ENCODE results near the gene DNTT. TPM values are rescaled to one million over a fixed set of nuclear protein-coding genes. Genes with fewer than 3 reads are reported as not detected.

Gene DNTT
- total RNA-seq, 1 donor from 2014 or later, result not detected

GRCh38 chr10:96342402-96342801, 38.2 kb downstream of the DNTT start:
- no peak for DNase-seq (ENCODE audit: low read depth in 2 of 2)

GRCh38 chr10:96344178-96344577, 39.9 kb downstream of the DNTT start:
- no peak for DNase-seq (ENCODE audit: low read depth in 2 of 2)

GRCh38 chr10:96345222-96345621, 41.0 kb downstream of the DNTT start:
- peak in 1 of 2 donors; percentile 8 for DNase-seq (ENCODE audit: low read depth in 2 of 2)

- no peak for DNase-seq (ENCODE audit: low read depth in 2 of 2)
Observed at GRCh38 chr10:96346295-96346694, 42.1 kb downstream of the DNTT start.

- DNase-seq (ENCODE audit: low read depth in 2 of 2), result no peak
Observed at GRCh38 chr10:96352027-96352426, 47.8 kb downstream of the DNTT start.

- DNase-seq (ENCODE audit: low read depth in 2 of 2), result no peak
Observed at GRCh38 chr10:96352582-96352981, 48.3 kb downstream of the DNTT start.

- no peak for DNase-seq (ENCODE audit: low read depth in 2 of 2)
Observed at GRCh38 chr10:96357038-96357620, 52.9 kb downstream of the DNTT start.

- no peak for DNase-seq (ENCODE audit: low read depth in 2 of 2)
Observed at GRCh38 chr10:96358851-96359540, 54.8 kb downstream of the DNTT start, which contains the start of gene OPALIN. OPALIN (minus strand) TSS chr10:96359002; CDS start chr10:96358896, 106 bp downstream.

- no peak for DNase-seq (ENCODE audit: low read depth in 2 of 2)
Observed at GRCh38 chr10:96359616-96360015, 55.4 kb downstream of the DNTT start.

- no peak for DNase-seq (ENCODE audit: low read depth in 2 of 2)
Observed at GRCh38 chr10:96360331-96360730, 56.1 kb downstream of the DNTT start.

GRCh38 chr10:96360766-96361165, 56.5 kb downstream of the DNTT start:
- no peak for DNase-seq (ENCODE audit: low read depth in 2 of 2)

- no peak for DNase-seq (ENCODE audit: low read depth in 2 of 2)
Observed at GRCh38 chr10:96365571-96365970, 61.3 kb downstream of the DNTT start.

- DNase-seq (ENCODE audit: low read depth in 2 of 2), result no peak
Observed at GRCh38 chr10:96366508-96366907, 62.3 kb downstream of the DNTT start.

GRCh38 chr10:96367470-96367869, 63.2 kb downstream of the DNTT start:
- no peak for DNase-seq (ENCODE audit: low read depth in 2 of 2)

GRCh38 chr10:96368971-96369370, 64.7 kb downstream of the DNTT start:
- DNase-seq (ENCODE audit: low read depth in 2 of 2), result no peak

- DNase-seq (ENCODE audit: low read depth in 2 of 2), result no peak
Observed at GRCh38 chr10:96369890-96370583, 65.8 kb downstream of the DNTT start.

GRCh38 chr10:96370584-96371157, 66.4 kb downstream of the DNTT start:
- peak; percentile 50 to 61 for DNase-seq (ENCODE audit: low read depth in 2 of 2)

- no peak for DNase-seq (ENCODE audit: low read depth in 2 of 2)
Observed at GRCh38 chr10:96371356-96371755, 67.1 kb downstream of the DNTT start.

- no peak for DNase-seq (ENCODE audit: low read depth in 2 of 2)
Observed at GRCh38 chr10:96374004-96374403, 69.8 kb downstream of the DNTT start.

- DNase-seq (ENCODE audit: low read depth in 2 of 2), result no peak
Observed at GRCh38 chr10:96374639-96374984, 70.4 kb downstream of the DNTT start.

- DNase-seq (ENCODE audit: low read depth in 2 of 2), result peak; percentile 84 to 87
Observed at GRCh38 chr10:96374985-96375830, 71.0 kb downstream of the DNTT start.

- DNase-seq (ENCODE audit: low read depth in 2 of 2), result no peak
Observed at GRCh38 chr10:96376483-96376882, 72.2 kb downstream of the DNTT start.

All from lung microvascular endothelial cell (primary cell).